HEK293T (cell line): ENCODE results near the gene RAPGEF5.

Experiments used
- ARNT ChIP-seq: fragments of 450-650 bp; IDR thresholded peaks from 2 replicates; pipeline ENCODE4 v1.6.1; 2017; ENCODE audit warnings: mild to moderate bottlenecking
- BHLHE40 ChIP-seq: fragments of 450-650 bp; IDR thresholded peaks from 2 replicates; pipeline ENCODE4 v1.6.1; 2016; ENCODE audit warnings: mild to moderate bottlenecking, moderate library complexity, borderline replicate concordance
- FOXA1 ChIP-seq: fragments of 450-650 bp; IDR thresholded peaks from 2 replicates; pipeline ENCODE4 v1.6.1; 2016; ENCODE audit warnings: mild to moderate bottlenecking
- FOXM1 ChIP-seq: fragments of 450-650 bp; IDR thresholded peaks from 2 replicates; pipeline ENCODE4 v1.6.1; 2017; ENCODE audit warnings: mild to moderate bottlenecking, borderline replicate concordance
- L3MBTL2 ChIP-seq: fragments of 450-650 bp; conservative IDR thresholded peaks from 2 replicates; pipeline ENCODE4 v1.6.1; 2016; ENCODE audit warnings: mild to moderate bottlenecking
- NFRKB ChIP-seq: fragments of 450-650 bp; IDR thresholded peaks from 2 replicates; pipeline ENCODE4 v1.6.1; 2016; ENCODE audit warnings: mild to moderate bottlenecking, moderate library complexity
- PKNOX1 ChIP-seq: fragments of 450-650 bp; IDR thresholded peaks from 2 replicates; pipeline ENCODE4 v1.6.1; 2016
- SP1 ChIP-seq: fragments of 450-650 bp; IDR thresholded peaks from 2 replicates; pipeline ENCODE4 v1.6.1; 2017
- SUZ12 ChIP-seq: fragments of 450-650 bp; IDR thresholded peaks from 2 replicates; pipeline ENCODE4 v1.6.1; 2016; ENCODE audit warnings: mild to moderate bottlenecking
- TARDBP ChIP-seq: fragments of 450-650 bp; IDR thresholded peaks from 2 replicates; pipeline ENCODE4 v1.6.1; 2016

GRCh38 chr7:22389892-22390291, 32.9 kb upstream of the RAPGEF5 start:
- TF ChIP-seq BHLHE40 (no peak), NFRKB (no peak), L3MBTL2 (no peak), SP1 (no peak), FOXM1 (no peak), ARNT (no peak), FOXA1 (no peak), SUZ12 (no peak), TARDBP (no peak), PKNOX1 (no peak)
